Measurements from ENCODE around the gene CTNNA3. TPM values are rescaled to one million over a fixed set of nuclear protein-coding genes. Genes with fewer than 3 reads are reported as not detected.
A peak's percentile ranks its signal among the peaks of the same experiment; 100 is the strongest.

CTNNA3 gene
- total and polyA plus RNA-seq, 7 donors: 0.85 to 66.2 (median 28.1) TPM

- no peak for TF ChIP-seq CTCF (IDR thresholded peaks at IDR 0.05)
- no peak overlapping the region for H3K4me3 ChIP-seq
- no peaks in the 10 kb centered on the region for H3K9me3 ChIP-seq
- H3K36me3 ChIP-seq (ENCODE audit: insufficient read depth in 1 of 2, low read depth in 1 of 2): no peaks in the 10 kb centered on the region
- DNase-seq (no peak), ATAC-seq (peak in 1 of 4 donors; percentile 51)
- no peak overlapping the region for H3K27ac ChIP-seq
- intact Hi-C loops (cut with DNase I): no loop called here
- H3K4me1 ChIP-seq: no peaks in the 10 kb centered on the region
- 21 to 29% (median 26%) methylated on average over 4 of the region's 4 CpGs for WGBS, 3 donors
- no peaks in the 10 kb centered on the region for H3K27me3 ChIP-seq (ENCODE audit: insufficient read depth in 3 of 3, low read length in 2 of 3)
These were observed 1070.0 kb downstream of the CTNNA3 start for GRCh38 chr10:66625709-66626590.

GRCh38 chr10:66622050-66622449 is 1073.9 kb downstream of the CTNNA3 start:
- intact Hi-C loops (cut with DNase I): no loop called here

GRCh38 chr10:66604195-66604594 is 1091.8 kb downstream of the CTNNA3 start:
- no peak for DNase-seq
- Histone ChIP-seq H3K4me3 (no peak overlapping the region), H3K27me3 (ENCODE audit: insufficient read depth in 3 of 3, low read length in 2 of 3) (no peaks in the 10 kb centered on the region), H3K4me1 (no peaks in the 10 kb centered on the region), H3K27ac (no peak overlapping the region), H3K36me3 (ENCODE audit: insufficient read depth in 1 of 2, low read depth in 1 of 2) (no peaks in the 10 kb centered on the region), H3K9me3 (peaks cover 12% of the 10 kb centered on the region)
- no peak for ATAC-seq
- intact Hi-C loops (cut with DNase I): no loop called here
- 82 to 83% (median 83%) methylated on average over 10 of the region's 10 CpGs for WGBS, 3 donors
- TF ChIP-seq CTCF (IDR thresholded peaks at IDR 0.05): no peak

More at GRCh38 chr10:66622050-66622449, 1073.9 kb downstream of the CTNNA3 start:
- TF ChIP-seq CTCF (IDR thresholded peaks at IDR 0.05): no peak
- Histone ChIP-seq H3K27ac (no peak overlapping the region), H3K27me3 (ENCODE audit: insufficient read depth in 3 of 3, low read length in 2 of 3) (no peaks in the 10 kb centered on the region), H3K4me1 (no peaks in the 10 kb centered on the region), H3K9me3 (no peaks in the 10 kb centered on the region), H3K4me3 (no peak overlapping the region), H3K36me3 (ENCODE audit: insufficient read depth in 1 of 2, low read depth in 1 of 2) (no peaks in the 10 kb centered on the region)
- no peak for DNase-seq
- no peak for ATAC-seq

- no peak for TF ChIP-seq CTCF (IDR thresholded peaks at IDR 0.05)
- Histone ChIP-seq H3K4me3 (no peak overlapping the region), H3K36me3 (ENCODE audit: insufficient read depth in 1 of 2, low read depth in 1 of 2) (no peaks in the 10 kb centered on the region), H3K27me3 (ENCODE audit: insufficient read depth in 3 of 3, low read length in 2 of 3) (no peaks in the 10 kb centered on the region), H3K9me3 (no peaks in the 10 kb centered on the region), H3K4me1 (no peaks in the 10 kb centered on the region), H3K27ac (no peak overlapping the region)
- WGBS, 3 donors: 90 to 94% (median 92%) methylated on average over 2 of the region's 2 CpGs
- intact Hi-C loops (cut with DNase I): no loop called here
- DNase-seq: no peak
- no peak for ATAC-seq
These were observed 1104.1 kb downstream of the CTNNA3 start for GRCh38 chr10:66591865-66592264.

All from psoas muscle (tissue), 8 donors.